Raji (cell line): ENCODE measurements around the gene LRP1B.

Experiments used
- POLR2A ChIP-seq: IDR thresholded peaks from 2 replicates; pipeline ENCODE4 v1.6.1; 2011; ENCODE audit warnings: low read depth, low read length, control low read depth; ENCODE audit not compliant: insufficient read depth

The LRP1B gene

DNA sequence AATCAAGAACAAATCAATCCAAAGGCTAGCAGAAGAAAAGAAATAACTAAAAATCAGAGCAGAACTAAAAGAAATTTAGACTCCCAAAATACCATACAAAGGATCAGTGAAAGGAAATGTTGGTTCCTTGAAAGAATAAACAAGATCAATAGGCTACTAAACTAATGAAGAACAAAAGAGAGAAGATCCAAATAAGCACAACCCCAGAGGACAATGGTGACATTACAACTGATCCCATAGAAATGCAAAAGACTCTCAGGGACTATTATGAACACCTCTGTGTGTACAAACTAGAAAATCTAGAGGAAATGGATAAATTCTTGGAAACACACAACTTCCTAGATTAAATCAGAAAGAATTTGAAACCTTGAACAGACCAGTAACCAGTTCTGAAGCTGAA, 1186.9 kb downstream of the LRP1B start:
- no peak for TF ChIP-seq POLR2A

DNA sequence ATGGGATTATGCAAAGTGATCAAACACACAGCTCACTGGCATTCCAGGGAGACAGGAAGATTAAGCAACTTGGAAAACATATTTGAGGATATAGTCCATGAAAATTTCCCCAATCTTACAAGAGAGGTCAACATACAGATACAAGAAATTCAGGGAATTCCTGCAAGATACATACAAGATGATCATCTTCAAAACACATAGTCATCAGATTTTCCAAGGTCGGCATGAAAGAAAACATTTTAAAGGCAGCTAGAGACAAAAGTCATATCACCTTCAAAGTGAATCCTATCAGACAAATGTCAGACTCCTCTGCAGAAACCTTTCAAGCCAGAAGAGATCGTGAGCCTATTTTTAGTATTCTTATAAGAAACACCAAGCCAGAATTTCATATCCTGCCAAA, 1188.5 kb downstream of the LRP1B start:
- no peak for TF ChIP-seq POLR2A

DNA sequence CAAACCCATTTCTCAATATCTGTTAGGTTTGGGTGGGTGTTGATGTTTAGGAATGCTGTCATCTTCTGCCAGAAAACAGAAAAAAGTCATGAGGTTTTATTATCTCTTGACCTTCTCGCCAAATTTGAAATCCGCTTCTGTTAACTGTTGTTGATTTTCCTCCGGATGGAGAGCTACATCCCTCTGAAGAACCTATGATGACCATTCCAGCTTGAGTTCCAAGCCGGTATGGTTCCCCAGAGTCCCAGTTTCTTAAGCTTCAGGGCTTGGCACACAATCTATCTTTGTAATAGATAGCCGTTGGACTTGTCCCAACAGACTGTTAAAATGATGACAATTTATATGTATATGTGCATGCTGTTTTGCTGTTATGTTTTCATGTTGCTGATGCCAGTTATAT, 1201.0 kb downstream of the LRP1B start:
- no peak for TF ChIP-seq POLR2A

DNA sequence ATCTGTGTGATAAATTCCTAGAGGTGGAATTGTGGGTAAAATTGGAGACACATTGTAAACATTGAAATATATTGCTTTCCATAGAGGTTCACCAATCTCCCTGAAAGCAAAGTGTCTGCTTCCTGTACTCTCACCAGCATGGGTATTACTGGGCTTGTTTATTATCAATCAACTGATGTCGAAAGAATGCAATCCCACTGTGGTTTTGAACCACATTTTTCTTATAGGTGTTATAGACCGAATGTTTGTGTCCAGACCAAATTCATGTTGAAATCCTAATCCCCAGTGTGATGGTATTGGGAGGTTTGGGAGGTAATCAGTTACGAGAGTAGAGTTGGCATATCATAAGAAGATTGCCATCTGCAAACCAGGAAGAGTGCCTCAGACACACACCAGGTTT, 1212.4 kb downstream of the LRP1B start:
- TF ChIP-seq POLR2A, result no peak

DNA sequence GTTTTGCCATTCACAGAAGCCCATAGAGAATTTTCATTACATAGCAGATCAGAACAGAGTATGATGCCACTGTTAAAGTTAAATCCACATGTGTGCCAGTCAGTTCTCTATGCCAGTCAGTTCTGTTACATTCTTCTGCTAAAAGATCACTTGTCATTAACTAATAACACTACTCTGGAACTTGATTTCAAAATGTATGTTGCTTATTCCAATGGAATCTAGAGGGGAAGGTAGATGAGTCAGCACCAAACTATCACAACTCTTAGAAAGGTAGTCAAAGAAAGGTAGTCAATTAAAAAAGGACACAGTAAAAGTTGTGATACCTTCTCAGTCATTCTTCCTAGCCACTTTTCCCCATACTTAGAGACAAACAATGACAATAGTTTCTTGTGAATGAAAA, 1214.4 kb downstream of the LRP1B start:
- TF ChIP-seq POLR2A, result no peak

DNA sequence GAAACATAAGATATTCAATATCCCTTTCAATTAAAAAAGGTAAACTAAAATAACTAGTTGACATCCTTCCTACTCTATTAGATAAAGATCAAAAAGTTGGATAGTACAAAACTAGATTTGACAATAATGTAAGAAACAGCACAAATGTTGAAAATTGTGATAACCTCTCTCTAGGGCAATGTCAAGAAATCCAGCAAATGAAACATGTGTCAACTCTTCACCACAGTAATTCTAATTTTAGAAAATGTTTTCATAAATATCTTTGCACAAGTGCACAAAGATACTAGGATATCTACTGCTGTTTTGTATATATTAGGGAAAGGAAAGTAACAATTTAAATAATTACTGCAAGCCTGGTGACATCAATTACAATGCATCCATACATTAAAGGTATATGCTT, 1220.1 kb downstream of the LRP1B start:
- no peak for TF ChIP-seq POLR2A

DNA sequence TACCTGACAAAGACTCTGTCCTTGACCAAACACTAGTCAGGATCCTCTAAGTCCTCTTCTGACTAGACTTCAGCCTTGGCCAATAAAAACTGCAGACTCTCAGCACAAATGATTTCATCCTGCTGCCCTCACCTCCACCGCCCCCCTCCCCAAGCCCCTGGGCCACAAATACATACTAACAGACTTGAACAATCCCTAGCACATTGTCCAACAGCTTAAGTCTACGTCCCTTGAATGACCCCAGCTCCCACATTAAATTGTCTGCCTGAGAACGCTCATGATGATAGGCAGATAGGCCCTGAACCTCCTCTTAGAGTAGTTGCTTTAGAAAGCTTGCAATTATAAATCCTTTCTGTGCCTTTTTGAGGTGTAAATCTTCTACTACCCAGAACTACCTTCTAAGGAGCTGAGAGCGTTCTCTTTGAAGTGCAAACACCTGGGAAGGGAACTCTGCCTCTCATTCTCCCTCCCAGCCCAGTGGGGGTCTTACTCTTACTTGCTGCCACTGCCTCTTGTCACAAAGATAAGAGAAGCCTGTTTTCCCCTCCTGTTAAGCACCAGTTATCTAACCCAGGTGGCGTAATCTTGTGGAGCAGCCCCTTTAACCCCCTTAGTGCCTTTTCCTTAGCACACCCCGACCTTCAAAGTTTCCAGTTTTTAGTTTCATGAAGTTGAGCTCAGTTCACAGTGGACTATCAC, 1225.6 kb downstream of the LRP1B start:
- TF ChIP-seq POLR2A, result no peak

DNA sequence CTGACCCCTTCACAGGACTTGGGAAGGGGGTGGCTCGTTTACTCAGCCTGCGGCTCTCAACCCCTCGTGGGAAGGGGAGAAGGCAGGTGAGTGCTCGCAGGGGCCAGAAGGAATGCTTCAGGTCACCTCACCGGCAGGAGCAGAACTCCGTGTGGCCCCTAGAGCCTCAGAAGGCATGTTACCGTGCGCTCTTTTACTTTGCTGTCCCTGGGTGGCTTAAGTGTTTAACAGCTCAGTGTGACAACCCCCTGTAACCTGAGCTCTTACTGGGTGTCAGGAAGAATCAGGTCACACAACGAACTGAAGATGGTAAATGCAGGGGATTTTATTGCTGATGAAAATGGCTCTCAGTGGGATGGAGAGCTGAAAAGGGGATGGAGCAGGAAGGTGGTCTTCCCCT, 1235.4 kb downstream of the LRP1B start:
- no peak for TF ChIP-seq POLR2A

DNA sequence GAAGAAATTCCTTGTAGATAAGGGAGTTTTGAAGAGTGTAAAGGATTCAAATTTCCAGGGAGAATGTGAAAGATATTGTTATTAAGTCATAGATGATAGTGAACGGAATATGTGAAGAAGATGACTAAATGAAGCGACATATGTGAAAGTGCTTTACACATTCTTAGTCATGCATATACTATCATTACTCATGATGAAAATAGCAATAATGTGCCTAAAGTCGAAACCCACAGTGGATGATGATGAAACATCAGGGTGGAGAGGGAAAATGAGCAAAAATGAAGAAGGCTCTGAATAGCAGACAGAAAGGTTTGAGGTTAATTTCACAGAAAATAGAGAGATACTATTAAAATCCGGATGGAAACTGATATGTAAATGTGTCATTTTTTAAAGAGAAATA, 1237.1 kb downstream of the LRP1B start:
- TF ChIP-seq POLR2A, result no peak

DNA sequence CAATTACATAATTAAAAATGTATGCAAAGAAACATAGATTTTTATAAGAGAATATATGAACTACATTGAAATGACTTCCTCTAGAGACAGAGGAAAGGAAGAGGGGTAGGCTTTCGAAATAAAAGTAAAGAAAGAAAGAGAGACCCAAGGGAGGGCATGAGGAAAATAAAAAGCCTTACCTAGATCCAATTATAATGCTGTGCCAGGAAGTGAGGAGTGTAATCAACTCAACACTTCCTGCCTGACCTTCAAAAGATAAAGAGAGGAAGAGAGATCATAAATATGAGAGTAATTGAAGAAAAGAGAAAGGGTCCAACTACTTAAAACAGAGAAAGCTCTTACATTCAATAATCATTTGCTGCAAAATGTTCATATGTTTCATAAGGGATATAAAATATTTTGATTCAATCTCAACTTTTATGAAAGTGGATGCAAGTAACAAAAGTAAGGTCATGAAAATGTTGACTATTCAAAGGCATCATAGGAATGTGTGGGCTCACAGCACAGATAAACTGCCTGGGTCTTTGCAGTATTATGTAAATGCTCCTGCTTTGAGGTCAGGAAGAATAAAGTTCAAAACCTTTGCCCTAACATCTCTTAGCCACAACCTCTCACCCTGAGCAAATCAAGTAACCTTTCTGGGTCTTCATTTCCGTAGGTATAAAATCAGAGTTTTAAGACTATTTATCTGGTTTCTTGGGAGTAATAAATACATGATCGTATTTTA, 1237.7 kb downstream of the LRP1B start:
- no peak for TF ChIP-seq POLR2A

DNA sequence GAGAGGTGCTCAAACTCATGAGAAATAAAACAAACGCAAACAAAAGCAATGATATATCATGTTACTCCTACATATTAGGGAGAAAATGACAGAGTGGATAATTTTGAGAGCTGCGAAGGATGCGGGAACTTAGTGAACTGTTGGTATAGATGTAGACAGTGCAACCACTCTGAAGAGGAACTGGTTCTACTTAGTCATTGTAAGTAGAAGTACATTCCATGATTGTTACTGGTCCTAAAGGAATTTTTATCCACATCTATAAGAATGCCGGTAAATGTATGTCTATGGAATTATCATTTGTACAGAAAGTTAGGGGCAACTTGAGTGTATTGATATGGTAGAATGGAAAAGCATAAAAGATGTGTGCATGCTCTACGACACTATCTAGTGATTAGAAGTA, 1238.4 kb downstream of the LRP1B start:
- TF ChIP-seq POLR2A, result no peak

DNA sequence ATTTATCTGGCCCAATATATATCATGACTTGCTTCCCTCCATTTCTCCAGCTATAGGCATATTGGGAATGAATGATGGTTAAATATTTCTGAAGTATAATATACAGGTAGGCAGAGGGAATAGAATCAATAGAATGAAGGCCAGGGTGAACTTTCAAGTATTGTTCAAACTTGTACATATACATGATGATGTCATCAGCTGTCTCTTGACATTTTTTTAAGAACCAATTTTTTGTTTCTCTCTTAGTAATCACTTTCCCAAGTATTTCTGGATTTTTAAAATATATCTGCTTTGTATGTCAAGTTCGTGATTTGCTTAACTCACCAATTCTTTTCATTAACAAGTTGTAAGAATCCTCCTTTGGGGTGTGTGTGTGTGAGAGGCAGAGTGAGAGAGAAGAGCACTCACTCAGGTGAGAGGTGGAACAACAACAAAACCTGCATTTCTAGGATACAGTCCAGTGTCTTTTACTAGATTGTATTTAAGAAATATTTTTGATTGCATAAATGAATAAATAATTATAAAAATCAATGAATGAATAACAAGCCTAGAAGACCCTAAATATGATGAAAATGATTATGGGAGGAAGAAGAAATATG, 1239.1 kb downstream of the LRP1B start:
- TF ChIP-seq POLR2A, result no peak

DNA sequence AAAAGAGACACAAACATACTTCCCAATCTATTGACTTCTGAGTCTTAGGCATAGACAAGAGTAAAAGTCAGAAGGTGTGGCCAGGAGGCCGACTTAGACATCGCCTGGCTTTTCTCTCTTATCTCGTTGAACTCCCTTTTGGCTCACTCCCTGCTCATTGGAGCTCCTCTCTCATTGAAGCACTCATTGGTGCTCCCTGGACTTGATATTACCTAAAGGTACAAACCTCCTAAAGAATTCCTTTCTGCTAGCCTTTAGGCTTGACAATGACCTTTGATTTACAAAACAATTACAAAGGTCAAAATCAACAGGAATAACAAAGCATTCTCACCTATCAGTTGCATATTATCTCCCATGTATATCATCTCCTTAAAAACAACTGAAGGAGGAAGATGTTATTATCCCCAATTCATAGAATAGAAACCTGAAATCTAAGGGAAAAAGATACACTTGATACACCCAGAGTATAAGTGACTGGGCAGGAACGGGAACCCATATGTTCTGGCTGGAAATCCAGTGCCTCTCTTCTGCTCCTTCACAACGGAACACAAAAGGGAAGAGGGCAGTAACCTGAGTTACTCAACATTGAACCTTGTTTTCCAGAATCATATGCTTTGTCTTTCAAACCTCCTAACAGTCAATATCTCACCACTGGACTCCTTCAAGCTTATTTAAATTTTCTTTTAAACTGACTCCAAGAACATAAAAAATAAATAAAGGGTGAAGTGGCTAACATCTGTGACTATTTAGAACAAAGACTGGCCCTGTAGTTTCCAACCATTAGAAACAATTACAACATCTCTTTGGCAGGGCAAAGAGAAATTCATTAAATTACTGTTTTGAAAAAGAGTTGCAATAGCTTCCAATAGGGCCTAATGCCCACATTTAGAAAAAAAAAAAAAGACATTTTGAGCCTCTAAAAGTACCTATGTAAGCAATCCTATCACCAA, 1247.9 kb downstream of the LRP1B start:
- TF ChIP-seq POLR2A, result no peak

DNA sequence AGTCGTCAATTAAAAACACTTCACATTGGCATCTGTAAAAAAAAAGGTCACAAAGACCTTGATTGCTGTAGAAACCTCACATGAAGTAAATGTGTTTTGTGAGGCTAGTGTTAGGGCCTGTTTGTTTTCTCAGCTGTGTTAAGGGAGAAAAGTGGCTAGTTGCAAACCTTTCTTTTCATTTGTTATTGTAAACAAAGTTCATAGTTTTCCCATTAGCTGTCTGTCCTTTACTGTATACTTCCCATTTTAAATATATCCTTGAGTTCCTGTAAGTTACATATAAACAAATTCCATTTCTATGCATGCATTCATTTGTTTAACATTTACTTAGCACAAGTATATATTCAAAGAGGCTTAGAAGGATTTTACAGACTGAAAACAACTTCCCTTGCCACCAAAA, 1250.2 kb downstream of the LRP1B start:
- TF ChIP-seq POLR2A, result no peak

DNA sequence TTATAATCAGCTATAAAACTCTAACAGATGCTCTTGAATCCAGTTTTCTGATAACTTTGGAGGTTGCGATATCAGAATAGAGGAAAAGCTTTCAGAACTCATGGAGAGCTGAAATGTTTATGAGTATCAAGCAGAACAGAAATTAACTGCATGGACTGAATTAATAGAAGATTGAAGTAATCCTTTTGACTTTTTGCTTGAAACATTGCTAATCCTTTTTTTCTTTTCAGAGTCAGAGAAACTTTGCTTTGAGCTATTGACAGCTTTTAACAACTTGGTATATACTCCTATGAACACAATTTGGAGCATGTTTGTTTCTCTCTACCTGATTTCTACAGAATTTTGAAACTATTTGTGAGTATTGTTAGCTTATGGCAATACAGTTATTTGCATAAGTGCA, 1254.8 kb downstream of the LRP1B start:
- TF ChIP-seq POLR2A, result no peak

DNA sequence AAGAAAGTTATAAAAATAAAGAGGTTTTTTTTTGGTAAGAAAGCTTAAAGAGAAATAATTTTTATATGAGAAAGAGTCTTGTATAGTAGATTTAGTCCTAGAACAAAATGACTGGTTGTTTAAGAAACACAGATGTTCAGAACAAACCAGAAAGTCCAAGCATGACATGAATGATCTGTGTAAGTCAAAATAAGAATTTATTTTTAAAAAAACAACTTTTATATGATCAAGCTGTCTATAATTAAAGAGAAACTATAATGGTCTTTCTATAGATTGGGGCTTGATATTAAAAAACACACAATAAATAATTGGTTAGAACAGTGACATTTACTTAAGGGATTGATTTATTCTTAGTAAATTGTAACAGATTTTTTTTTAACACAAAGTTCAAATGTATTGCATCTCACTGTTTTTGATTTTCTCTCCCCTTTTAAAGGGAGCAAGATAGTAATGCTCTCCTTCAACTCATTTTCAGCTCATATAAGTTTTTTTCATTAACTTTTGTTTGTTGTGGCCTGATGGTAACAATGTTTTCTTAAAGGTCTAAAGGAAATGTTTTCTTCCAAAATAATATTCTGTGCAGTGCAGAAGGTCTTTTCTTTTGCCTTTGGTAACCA, 1256.8 kb downstream of the LRP1B start:
- TF ChIP-seq POLR2A, result no peak

DNA sequence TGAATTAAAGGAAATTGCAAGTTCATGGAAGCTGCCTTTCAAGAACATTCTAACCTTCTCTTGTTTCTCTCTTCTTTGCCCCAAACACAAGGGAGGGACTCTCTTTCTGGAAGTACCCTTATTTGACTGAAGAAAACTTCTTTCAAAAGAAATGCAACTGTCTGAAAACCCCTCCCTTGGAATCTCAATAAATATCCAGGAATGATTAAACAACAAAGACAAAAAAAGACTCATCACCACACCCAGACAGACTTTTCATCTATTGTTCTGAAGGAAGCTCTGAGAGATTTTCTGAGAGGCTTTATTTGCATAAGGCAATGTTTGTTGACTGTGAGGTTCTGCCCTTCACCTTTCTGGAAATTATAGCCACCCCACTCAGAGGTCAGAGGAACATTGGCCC, 1260.9 kb downstream of the LRP1B start:
- no peak for TF ChIP-seq POLR2A
